Testis (tissue), 3 donors: ENCODE data around the gene PDSS1. TPM values are rescaled to one million over a fixed set of nuclear protein-coding genes. Genes with fewer than 3 reads are reported as not detected.

Experiments used
- DNase-seq: peaks from one replicate; pipeline ENCODE4 v3.0.0-alpha.2; 2019
- H3K27ac ChIP-seq, 2 donors: fragments of 200-600 bp; sonication (generic); one replicate each; pipeline ENCODE4 v1.5.1; 2019
- H3K27me3 ChIP-seq: fragments of 200-600 bp; sonication (generic); one replicate; pipeline ENCODE4 v1.5.1; 2019
- H3K36me3 ChIP-seq: fragments of 200-600 bp; sonication (generic); one replicate; pipeline ENCODE4 v1.5.1; 2017; ENCODE audit warnings: low read depth; ENCODE audit errors: missing control alignments
- H3K4me1 ChIP-seq: fragments of 200-600 bp; sonication (generic); one replicate; pipeline ENCODE4 v1.5.1; 2019
- H3K4me3 ChIP-seq, 2 donors: fragments of 200-600 bp; sonication (generic); one replicate each; pipeline ENCODE4 v1.5.1; 2017 to 2019
- H3K9me3 ChIP-seq: fragments of 200-600 bp; sonication (generic); one replicate; pipeline ENCODE4 v1.5.1; 2017
- CTCF ChIP-seq, 3 experiments: fragments of 450-650 bp in 2 of 3; fragments of 200-600 bp in 1 of 3; sonication (generic) in 1 of 3; IDR thresholded peaks; one replicate each; pipeline ENCODE4 v1.5.1; 2016 to 2019; ENCODE audit warnings: antibody characterized with exemption in 3 of 3, mild to moderate bottlenecking in 2 of 3, moderate library complexity in 1 of 3
- POLR2A ChIP-seq: fragments of 450-650 bp; IDR thresholded peaks from one replicate; pipeline ENCODE4 v1.6.1; 2017; ENCODE audit warnings: antibody characterized with exemption, mild to moderate bottlenecking, moderate library complexity
- whole genome bisulfite sequencing, 2 donors: methylation state at CpG; one replicate each; pipeline ENCODE4 v1.1.5; 2018; 5-methylcytosine and 5-hydroxymethylcytosine counted together
- intact Hi-C: fragments of 100-400 bp; cut with DNase I; formaldehyde crosslinking; loops from one replicate; pipeline ENCODE4 v1.15.1; 2023; ENCODE audit warnings: low total_unique reads
- polyA plus RNA-seq: library from polyadenylated mRNA; stranded (reverse); fragments of 350-450 nt; fragmentation: Illumina TruSeq; extraction: RNeasy Lipid Tissue Mini Kit (QIAGEN cat#74804); gene quantifications from one replicate; pipeline ENCODE4 v1.2.3, GENCODE V29; 2014; ENCODE audit warnings: low read depth, low replicate concordance; ENCODE audit not compliant: insufficient read depth
- total RNA-seq, 2 donors: library from RNA; depleted of rRNA; stranded (reverse); fragments of >200 nt; gene quantifications; one replicate each; pipeline ENCODE4 v1.2.3, GENCODE V29; 2016

PDSS1 gene
- total and polyA plus RNA-seq, 3 donors from 2014 or later = 8.9 to 10.1 (median 9.6) TPM

GRCh38 chr10:26725837-26726727, 28.6 kb downstream of the PDSS1 start:
- 65 to 73% methylated on average over 8 of the region's 8 CpGs for WGBS, 2 donors
- Histone ChIP-seq H3K4me3 (no peak overlapping the region), H3K36me3 (no peaks in the 10 kb centered on the region), H3K27ac (no peak overlapping the region), H3K4me1 (no peaks in the 10 kb centered on the region), H3K27me3 (no peaks in the 10 kb centered on the region), H3K9me3 (no peaks in the 10 kb centered on the region)
- DNase-seq = peak; percentile 60
- intact Hi-C loops = no loop called here
- no peak for TF ChIP-seq POLR2A
- peak; percentile 74 to 85 (median 79) for TF ChIP-seq CTCF (IDR thresholded peaks at IDR 0.05)

DNA sequence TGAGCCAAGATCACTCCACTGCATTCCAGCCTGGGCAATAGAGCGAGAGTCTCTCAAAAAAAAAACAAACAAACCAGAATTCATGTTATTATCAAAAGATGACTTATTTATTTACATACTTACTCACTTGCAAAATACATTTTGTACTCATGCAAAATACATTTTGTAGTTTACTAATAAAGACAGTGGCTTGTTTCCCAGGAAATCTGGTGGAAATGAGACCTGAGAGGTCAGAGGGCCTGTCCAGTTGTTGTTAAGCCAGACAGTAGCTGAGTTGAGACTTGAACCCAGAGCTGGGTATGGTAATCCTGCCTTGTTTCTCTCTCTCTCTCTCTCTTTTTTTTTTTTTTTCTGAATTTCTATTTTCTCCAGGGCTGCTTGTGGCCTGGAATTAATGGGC, 29.5 kb downstream of the PDSS1 start:
- intact Hi-C loops = no loop called here
- Histone ChIP-seq H3K9me3 (no peaks in the 10 kb centered on the region), H3K4me3 (no peak overlapping the region), H3K4me1 (no peaks in the 10 kb centered on the region), H3K36me3 (no peaks in the 10 kb centered on the region), H3K27me3 (no peaks in the 10 kb centered on the region), H3K27ac (no peak overlapping the region)
- WGBS, 2 donors = 89 to 96% methylated on average over 1 of the region's 1 CpG
- DNase-seq = no peak
- TF ChIP-seq POLR2A (no peak), CTCF (IDR thresholded peaks at IDR 0.05) (no peak)

GRCh38 chr10:26728957-26729356, 31.5 kb downstream of the PDSS1 start:
- Histone ChIP-seq H3K4me1 (no peaks in the 10 kb centered on the region), H3K27ac (no peak overlapping the region), H3K36me3 (no peaks in the 10 kb centered on the region), H3K9me3 (no peaks in the 10 kb centered on the region), H3K4me3 (no peak overlapping the region), H3K27me3 (no peaks in the 10 kb centered on the region)
- DNase-seq = no peak
- WGBS, 2 donors = 89 to 90% methylated on average over 7 of the region's 7 CpGs
- no peak for TF ChIP-seq POLR2A
- no peak for TF ChIP-seq CTCF (IDR thresholded peaks at IDR 0.05)
- intact Hi-C loops = no loop called here

- Histone ChIP-seq H3K9me3 (no peaks in the 10 kb centered on the region), H3K4me3 (no peak overlapping the region), H3K27ac (no peak overlapping the region), H3K36me3 (no peaks in the 10 kb centered on the region), H3K27me3 (no peaks in the 10 kb centered on the region), H3K4me1 (no peaks in the 10 kb centered on the region)
- no peak for TF ChIP-seq POLR2A
- TF ChIP-seq CTCF (IDR thresholded peaks at IDR 0.05) = no peak
- DNase-seq = no peak
- WGBS, 2 donors = 89 to 91% methylated on average over 4 of the region's 4 CpGs
- intact Hi-C loops = no loop called here
Observed at GRCh38 chr10:26729395-26729794, 31.9 kb downstream of the PDSS1 start.

DNA sequence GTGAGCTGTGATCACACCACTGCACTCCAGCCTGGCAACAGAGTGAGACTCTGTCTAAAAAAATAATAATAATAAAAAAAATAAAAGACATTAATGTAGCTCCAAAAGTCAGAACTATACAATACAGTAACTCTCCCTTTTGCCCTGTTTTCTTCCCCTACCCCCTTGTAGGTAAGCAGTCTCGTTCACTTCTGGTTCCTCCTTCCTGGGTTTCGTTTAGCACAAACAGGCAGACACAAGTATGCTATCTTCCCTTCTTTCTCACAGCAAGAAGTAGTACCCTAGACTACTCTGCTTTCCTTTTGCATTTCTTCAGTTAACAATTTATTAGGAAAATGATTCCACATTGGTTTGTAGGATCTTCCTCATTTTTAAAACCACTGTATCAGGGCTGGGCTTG, 33.1 kb downstream of the PDSS1 start:
- Histone ChIP-seq H3K27ac (no peak overlapping the region), H3K9me3 (no peaks in the 10 kb centered on the region), H3K4me3 (no peak overlapping the region), H3K4me1 (no peaks in the 10 kb centered on the region), H3K27me3 (no peaks in the 10 kb centered on the region), H3K36me3 (no peaks in the 10 kb centered on the region)
- WGBS, 2 donors = 89 to 91% methylated on average over 2 of the region's 2 CpGs
- DNase-seq = no peak
- TF ChIP-seq POLR2A (no peak), CTCF (IDR thresholded peaks at IDR 0.05) (no peak)
- intact Hi-C loops = no loop called here
